HG02642 (cell line): ENCODE measurements around the gene ACOXL.
"Not testable (repeated sequence)": the region's sequence is repeated elsewhere in the genome, so short reads cannot be mapped to it uniquely, and the experiment has no call there.

Experiments
- ATAC-seq: cut with Tn5 transposase; IDR thresholded peaks from one replicate; pipeline ENCODE4 v1.9.1; 2021; ENCODE audit warnings: mild to moderate bottlenecking; ENCODE audit not compliant: unreplicated experiment, poor library complexity

The ACOXL gene

GRCh38 chr2:110732422-110733413 is at the start of gene ACOXL:
TSS of gene ACOXL (plus strand) at chr2:110732573. CDS start at chr2:110768390, 35,817 bp downstream.
- no peak for ATAC-seq

DNA sequence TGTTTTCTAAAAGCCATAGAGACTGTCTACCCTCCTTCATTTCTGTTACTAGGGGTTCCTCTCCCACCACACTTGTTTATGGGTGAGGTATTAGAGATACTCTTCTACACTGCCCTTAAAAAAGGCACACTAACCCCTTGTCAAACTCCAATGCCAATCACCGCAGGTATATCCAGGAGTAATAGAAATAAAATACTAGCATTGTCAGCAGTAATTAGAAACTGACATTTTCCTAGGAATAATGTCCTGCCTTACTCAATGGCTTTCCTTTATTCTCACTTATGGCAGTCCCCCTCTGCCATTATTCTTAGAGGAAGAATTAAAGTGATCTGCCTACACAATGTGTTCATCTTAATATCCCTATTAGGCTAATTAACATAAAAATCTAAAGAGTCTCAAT is 49.5 kb upstream of the ACOXL start:
- ATAC-seq: no peak

DNA sequence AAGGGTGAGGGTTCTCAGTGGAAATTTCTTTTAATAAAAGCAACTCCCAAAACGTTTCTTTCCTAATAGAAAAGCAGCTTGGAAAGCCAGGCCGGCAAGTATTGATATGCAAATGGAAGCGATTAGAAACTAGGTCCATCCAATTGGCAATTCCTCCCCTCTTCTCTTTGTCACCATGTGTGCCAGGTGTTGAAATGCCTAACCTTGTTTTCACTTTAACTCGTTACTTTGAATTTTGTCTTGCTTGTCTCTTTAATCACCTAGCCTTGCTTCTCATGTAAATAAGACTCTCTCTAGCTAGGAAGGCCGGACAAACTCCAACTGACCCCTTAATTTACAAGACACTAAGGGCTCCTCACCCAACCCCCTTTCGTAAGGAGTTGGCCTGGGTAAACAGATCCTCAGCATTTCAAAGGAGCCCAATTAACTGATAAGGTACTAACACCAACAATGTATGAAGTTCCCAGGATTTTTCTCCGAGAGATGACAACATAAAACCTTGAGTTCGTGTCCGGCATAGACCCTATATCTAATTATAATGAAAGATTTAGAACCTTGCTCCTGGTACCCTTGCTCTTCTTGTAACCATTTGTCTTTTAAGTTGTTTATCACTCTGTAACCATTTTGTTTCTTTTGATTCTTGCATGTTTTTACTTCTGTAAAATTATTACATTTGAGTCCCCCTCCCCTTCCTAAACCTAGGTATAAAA is 44.4 kb upstream of the ACOXL start:
- not testable (repeated sequence) for ATAC-seq

DNA sequence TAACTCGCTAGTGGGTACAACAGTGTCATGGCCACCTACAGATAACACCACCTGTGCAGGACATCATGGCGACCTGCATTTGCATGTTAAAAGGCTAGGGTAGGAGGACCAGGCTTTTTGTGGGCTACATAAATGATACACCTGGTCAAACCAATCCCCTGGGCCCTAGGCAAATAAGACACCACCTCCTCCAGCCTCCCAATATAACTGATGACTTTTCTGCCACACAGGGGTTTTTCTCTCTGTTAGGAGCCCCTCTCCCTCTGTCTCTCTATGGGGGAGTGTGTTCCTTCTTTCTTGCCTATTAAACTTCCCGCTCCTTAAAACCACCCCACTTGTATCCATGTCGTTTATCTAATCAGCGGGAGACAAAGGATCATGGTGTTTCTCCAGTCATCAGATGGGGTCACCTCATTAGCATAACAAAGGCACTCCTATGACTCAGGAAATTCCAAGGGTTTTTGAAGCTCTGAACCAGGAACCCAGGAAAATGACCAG is 43.7 kb upstream of the ACOXL start:
- ATAC-seq: no peak

DNA sequence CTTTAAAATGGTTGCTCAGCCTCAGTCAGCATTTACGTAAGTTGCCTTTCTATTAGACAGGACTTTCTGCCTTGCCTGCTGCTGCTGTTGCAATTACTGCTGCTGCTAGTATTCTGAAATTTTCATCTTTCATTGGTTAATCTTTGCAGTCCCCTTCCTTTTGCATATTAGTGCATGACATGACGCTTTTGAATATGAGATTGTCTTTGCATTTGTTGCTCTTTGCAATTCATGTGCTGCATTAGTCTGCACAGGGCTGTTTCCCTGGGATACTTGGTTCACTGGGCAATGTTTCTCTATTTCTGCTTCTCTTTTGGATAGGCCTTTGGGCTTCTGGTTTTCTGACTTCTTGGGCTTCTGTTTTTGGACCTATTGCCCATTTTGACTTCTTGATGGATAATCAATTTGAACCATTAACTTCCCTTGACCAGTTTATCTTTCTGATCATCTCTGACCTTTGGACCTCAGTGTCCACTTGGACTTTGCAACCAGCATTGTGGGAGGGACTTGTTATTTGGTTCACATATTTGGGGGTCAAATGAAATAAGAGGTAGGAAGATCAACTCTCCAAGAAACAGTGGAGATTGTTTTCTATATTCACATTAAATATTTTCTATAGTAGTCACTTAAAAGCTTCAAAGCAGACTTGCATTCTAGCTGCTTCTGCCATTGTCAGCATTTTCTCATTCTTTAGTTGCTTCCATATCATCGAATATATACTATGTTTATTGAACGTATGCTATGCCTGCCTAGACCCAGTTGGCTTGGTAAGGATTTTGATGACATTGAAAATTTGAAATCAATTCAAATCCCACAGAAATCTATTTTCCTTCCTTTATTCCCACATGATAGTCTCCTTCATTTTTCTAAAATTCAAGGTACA is 42.0 kb upstream of the ACOXL start:
- ATAC-seq: no peak

DNA sequence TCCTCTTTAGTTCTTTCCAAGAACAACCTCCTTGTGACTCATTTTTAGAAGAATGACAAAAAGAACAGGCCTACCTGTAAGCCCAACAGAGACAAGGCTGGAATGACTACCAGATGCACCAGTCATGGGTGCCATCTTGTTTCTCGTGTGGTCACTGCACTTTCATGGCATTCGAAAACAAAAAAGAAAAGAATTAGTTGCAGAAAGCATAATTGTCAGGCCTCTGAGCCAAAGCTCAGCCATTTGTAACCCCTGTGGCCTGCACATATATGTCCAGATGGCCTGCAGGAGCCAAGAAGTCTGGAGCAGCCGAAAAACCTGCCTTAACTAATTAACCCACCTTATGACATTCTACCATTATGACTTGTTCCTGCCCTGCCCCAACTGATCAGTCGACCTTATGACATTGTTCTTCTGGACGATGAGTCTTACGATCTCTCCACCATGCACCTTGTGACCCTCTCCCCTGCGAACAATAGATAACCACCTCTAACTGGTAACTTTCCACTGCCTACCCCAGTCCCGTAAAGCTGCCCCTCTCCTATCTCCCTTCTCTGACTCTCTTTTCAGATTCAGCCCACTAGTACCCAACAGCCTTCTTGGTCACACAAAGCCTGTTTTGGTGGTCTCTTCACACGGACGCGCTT is 40.6 kb upstream of the ACOXL start:
- no peak for ATAC-seq

- not testable (repeated sequence) for ATAC-seq
Measured at GRCh38 chr2:110695146-110695898, 37.1 kb upstream of the ACOXL start.

DNA sequence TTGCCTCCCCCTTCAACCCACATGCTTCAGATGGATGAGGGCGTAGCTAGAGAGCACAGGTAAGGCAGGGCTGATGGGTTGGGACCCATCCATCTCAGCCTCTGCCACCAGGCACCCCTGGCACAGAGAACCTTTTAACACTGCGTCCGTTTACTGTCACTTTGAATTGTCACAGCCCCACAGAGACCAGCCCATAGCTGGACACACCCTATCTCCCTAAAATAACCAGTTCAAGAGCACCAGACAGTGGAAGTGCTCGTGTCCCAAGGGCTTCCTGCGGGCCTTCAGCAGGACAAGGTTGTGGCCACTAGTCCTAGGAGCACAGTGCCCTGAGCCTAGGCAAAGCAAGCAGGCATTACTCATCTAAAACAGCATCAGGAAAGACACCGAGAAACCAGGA is 34.1 kb upstream of the ACOXL start:
- not testable (repeated sequence) for ATAC-seq

- no peak for ATAC-seq
Measured at GRCh38 chr2:110702514-110703380, 29.6 kb upstream of the ACOXL start.

DNA sequence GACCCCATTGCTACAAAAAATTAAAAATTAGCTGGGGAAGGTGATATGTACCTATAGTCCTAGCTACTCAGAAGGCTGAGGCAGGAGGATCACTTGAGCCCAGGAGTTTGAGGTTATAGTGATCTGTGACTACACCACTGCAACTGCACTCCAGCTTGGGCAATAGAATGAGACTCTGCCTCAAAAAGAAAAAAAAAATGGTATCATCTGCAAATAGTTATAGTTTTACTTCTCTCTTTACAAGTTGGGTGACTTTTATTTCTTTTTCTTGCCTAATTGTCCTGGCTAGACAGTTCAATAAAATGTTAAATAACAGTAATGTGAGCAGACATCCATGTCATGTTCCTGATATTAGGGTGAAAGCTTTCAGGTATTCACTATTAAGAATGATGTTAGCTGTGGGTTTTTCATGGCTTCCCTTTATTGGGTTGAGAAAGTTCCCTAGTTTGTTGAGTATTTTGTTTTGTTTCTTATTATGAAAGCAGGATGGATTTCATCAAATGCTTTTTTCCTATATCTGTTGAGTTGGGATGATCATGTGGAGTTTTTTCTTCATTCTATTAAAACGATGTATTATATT is 24.9 kb upstream of the ACOXL start:
- ATAC-seq: no peak

GRCh38 chr2:110708455-110708854 is 23.9 kb upstream of the ACOXL start:
- no peak for ATAC-seq

- ATAC-seq: no peak
Measured at GRCh38 chr2:110712737-110713136, 19.6 kb upstream of the ACOXL start.

DNA sequence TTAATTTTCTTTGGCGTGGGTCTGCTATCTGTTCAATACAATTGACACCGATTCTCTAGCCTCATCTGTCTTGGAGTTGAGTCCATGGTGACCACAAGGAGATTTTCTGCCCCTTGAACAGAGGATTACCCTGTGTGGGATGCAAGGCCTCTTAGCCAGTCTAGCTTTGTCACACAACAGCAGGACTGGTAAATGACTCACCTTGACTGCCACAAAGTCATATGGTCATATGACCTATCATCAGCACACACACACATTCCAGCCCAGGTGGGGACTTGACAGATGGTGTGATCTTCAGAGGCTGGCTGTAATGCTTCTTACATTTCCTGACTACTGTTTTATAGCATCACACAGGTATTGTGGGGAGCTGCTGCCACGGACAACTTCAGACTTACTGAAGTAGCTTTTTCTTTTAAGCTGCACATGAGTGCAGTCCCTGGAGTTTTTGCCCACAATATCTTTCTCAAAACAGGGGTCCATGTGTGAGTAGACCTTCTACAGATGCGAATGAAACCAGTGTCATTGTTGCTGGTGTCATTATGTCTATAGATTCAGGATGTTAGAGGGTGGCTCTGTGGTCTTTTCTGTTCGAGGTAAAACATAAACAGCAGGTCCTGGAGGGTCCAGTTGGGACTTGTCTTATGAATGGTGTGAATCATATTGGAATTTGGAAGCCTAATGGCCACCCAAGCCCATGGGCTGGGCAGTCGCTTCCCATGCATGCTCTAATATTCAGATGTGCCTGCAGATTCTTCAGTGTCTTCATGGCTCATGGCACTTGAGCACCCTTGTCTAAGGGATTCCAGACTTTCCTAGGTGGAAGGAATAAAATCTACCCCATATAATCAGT is 18.6 kb upstream of the ACOXL start:
- ATAC-seq: no peak

- no peak for ATAC-seq
Measured at GRCh38 chr2:110714452-110715224, 17.7 kb upstream of the ACOXL start.

- no peak for ATAC-seq
Measured at GRCh38 chr2:110716959-110717645, 15.3 kb upstream of the ACOXL start.

DNA sequence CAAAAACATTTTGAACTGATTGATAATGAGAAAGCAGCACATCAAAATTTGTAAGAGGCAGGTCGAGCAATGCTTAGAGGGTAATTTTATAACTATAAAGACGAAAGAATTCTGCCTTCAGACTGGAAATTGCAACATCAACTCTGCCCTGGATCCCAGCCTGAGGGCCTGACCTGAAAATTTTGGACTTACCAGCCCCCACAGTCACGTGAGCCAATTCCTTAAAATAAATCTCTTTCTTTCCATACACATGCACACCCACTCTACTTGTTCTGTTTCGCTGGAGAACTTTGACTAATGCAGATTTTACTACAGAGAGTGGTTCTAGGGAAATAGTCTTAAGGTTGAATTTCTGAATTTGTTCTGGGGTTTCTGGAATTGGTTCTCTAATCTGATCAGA is 14.6 kb upstream of the ACOXL start:
- no peak for ATAC-seq
